DMS 273 (cell line): ENCODE data around the gene PLD1.
"Not testable (repeated sequence)": the region's sequence is repeated elsewhere in the genome, so short reads cannot be mapped to it uniquely, and the experiment has no call there.

Experiments used
- DNase-seq: peaks from one replicate; lab custom pipeline; 2025; ENCODE audit not compliant: unreplicated experiment; lab: John Stamatoyannopoulos, UW

The PLD1 gene

DNA sequence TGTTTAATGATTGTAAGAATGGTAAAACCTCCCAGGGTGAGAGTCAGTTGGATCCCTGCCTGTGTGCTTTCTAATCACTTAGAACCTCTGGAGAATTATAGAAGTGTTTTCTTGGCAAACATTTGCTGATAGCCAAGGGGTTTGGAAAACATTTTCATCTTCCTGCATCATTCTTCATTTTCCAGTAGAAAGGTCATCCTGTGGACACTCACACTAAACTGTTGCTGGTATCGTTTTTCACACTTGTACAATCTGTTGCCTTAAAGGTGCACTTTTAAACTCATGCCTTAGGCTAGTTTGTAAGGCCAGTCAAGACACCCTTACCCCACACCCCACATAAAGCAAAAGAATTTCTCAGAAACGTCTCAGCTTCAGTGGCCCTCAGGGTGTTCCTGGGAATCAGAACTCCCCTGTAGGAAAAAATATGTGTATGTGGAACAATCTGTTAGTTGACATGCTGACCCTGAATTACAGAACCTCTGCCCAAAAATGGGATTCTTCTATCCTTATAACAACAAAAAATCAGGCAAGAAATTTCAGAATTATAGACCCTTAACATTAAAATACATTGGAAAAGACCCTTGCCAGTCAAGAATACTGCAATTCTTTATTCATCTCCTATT is 5.8 kb upstream of the PLD1 start:
- no peak for DNase-seq

DNA sequence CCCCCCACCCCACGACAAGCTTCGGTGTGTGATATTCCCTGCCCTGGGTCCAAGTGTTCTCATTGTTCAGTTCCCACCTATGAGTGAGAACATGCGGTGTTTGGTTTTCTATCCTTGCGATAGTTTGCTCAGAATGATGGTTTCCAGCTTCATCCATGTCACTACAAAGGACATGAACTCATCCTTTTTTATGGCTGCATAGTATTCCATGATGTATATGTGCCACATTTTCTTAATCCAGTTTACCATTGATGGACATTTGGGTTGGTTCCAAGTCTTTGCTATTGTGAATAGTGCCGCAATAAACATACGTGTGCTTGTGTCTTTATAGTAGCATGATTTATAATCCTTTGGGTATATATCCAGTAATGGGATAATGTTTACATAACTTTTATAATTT is 4.4 kb upstream of the PLD1 start:
- DNase-seq = not testable (repeated sequence)

DNA sequence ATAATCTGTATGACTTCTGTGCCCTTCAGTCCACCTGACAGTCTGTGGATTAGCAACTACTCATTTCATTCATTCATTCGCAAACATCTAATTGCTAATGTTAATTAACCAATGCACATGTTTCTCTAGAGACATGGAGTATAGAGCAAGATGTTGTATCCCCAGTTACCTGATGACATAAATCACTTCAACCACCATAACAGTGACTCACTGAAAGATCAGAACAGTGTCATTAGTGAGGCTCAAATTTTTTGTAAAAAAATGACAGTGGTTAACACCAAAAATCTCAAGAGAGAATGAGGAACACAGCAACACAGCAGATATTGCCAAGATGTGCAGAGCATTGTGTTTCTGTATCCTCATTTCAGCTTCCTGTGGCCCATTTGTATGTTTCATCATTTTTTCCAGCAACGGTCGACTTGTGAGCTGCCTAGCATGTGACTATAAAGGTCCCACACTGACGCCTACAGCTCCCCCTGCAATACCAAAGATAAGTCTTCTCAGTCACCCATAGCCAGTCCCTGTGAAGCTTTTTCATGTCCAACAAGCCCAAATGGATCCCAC is 3.7 kb upstream of the PLD1 start:
- DNase-seq = no peak

DNA sequence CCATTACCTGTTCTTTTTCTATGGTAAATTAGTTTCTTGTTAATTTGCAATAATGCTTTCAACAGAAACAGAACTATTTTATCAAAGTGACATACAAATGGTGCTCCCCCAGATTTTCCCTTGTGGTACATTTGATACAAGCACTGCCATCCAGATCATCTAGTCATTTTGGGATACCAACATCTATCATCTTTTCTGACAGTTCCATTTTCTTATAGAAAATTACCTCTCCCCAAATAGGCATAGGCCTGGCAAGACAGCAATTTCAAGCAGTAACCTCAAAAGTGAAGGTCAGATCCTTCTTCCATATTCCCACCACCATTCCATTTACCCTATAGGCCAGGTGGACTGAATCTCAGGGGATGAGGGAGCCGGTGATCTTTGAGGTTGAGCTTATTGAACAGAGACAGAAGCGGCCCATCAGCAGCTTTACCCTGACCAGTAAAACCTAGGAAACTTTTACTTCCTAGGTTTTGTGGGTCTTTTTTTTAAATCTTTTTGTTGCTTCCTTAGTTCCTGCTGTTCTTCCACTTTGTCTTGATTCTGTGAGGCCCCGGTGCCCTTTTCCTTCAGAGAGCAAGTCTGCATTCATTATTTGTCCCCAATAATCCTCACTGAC is 3.1 kb upstream of the PLD1 start:
- no peak for DNase-seq

DNA sequence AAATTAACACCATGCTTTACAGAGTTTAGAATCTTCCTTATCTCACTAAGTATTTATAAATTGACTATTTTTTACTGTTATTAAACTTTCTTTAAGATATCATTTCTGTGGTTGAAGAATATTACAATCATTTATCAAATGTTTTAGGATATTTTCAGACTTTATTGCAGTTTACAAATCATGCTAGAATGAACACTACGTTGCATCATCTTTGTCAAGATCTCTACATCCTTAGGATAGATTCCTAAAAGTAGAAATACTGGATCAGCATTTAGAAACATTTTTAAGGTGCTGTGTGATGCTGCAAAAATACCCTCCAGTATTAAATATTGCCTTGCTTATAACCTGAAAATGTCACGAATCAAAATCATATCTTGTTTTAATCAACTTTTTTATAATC is 2.5 kb upstream of the PLD1 start:
- no peak for DNase-seq

DNA sequence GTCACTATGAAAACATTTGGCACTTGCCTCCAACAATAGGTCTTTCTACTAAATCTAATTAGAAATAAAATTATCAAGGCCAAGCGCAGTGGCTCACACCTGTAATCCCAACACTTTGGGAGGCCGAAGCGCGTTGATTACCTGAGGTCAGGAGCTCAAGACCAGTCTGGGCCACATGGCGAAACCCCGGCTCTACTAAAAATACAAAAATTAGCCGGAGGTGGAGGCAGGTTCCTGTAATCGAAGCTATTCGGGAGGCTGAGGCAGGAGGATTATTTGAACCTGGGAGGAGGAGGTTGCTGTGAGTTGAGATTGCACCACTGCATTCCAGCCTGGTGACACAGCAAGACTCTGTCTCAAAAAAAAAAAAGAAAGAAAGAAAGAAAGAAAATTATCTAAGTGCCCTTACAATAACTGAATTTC is 1.6 kb upstream of the PLD1 start:
- no peak for DNase-seq

DNA sequence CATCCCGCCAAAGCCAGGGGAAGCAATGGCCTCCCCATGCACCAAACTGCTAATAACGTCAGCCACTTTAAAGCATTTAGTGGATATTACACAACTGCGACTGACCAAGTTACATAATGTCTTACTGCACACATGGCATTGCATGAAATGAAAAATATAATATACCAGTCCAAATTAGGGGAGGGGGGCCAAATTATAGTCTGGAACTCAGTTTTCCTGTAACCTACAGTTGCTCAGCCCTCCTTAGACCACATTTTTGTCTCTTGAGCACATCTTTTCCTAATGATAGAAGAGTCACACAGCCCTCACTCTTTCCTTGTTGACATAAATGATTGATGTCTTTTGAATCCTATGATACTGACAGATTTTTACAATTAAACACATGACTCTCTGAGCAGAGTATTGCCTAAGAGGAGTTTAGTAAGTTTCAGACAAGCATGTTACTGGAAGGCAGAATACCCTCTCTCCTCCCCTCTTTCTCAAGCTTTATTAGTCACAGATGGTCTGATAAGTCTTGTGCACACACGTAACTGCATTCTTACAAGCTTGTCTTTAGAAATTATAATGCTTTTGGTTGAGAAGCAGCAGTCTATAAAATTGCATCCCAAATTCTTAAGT is 1.1 kb upstream of the PLD1 start:
- peak; percentile 53 for DNase-seq

DNA sequence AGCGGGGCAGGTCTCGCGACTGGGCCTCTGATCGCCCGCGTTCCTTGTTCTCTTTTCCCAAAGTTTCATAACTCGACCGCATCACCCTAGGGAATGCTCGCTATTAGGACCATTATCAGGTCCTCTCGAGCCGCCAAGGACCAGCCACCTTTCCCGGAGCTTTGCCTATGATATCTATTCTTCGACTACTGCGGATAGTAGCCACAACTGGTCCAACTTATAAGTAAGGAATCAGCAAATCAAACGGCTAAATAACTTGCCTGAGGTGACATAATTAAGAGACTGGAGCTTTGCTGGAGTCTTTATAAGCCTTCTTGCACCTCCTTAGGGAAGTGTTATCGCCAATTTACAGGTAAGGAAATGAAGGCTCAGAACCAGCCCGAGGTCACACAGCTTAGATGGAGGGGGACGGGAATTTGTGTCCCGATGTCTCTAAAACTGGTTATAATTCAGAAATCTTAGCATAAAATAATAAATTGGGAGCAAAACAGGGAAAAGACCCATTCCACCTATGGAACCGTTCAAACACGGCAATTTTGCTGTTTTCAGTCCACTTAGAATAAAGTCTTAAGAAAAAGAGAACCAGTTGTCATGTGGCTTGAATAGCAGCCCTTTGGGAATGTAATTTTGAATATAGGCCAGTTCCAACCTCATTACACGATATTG is 479 bp upstream of the PLD1 start:
- no peak for DNase-seq

DNA sequence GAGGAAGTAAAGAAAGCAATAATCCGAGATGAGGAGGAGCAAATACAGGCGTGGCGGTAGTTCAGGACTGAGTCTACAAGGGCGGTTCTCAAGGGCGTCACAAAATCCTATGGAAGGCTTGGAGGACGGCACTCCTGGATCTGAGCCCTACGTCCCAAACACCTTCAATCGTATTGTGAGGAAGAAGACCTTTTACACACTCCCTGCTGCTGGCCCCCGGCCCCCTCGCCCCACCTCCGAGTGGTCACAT is 747 bp downstream of the PLD1 start:
- peak; percentile 76 for DNase-seq

DNA sequence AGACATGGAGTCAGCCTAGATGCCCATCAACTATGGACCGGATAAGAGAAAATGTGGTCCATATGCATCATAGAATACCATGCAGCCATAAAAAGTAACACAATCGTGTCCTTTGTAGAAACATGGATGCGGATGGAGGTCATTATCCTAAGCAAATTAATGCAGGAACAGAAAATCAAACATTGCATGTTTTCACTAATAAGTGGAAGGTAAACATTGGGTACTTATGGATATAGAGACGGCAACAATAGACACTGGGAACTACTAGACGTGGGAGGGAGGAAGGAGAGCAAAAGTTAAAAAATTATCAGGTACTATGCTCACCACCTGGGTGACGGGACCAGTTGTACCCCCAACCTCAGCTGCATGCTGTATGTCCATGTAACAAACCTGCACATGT is 2.5 kb downstream of the PLD1 start:
- DNase-seq = no peak

DNA sequence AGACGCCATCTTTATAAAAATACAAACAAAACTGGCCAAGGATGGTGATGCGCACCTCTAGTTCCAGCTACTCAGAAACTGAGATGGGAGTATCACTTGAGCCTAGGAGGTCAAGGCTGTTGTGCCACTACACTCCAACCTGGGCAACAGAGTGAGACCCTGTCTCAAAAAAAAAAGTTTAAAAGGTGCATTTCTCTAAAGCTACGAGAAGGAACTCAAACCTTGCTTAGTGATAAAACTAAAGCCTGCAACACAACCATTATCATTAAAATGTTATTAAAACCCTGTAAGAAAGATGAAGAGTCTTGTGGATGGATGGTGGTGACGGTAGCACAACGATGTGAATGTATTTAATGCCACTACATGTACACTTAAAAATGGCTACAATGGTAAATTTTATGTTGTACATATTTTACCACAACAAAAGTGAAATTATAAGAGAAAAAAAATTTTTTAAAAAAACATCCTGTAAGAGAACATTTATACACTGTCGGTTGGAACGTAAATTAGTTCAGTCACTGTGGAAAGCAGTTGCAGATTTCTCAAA is 3.1 kb downstream of the PLD1 start:
- DNase-seq = no peak

DNA sequence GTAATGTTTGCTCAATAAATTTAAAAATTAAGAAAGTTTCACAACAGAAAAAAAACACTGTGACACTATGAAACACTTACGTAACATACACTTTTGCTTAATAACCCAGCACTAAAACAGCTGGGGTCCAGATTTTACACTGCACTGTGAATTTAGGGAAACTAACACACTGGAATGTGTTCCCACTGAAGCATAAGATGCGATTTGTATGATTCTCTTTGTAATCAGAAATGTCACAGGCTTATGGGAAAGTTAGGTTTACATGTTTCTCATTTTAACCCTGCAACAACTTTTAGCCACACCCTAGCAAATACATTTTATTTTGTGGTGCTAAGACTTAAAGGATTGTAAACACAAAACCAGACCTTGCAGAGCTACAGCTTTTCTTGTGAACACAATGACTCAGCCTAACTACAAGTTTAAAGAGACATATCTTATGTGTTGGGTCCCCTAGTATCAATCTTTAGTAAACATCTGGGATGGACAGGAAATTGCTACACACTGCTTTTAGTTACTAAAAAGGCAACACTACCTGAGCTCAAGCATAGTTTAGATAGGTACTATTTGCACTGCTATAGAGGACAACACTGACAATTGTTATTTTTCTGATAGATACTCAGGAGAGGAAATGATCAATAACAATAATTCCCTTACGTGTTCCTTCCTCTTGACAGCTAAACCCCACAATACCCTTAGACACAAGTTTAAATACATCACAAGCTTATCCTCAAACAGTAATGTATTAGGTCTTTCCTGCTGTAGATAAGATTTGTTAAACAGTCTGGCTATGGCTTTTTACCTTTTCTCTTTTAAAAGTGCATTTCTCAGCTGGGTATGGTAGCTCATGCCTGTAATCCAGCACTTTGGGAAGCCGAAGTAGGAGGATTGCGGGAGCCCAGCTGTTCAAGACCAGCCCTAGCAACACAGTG is 3.8 kb downstream of the PLD1 start:
- no peak for DNase-seq

DNA sequence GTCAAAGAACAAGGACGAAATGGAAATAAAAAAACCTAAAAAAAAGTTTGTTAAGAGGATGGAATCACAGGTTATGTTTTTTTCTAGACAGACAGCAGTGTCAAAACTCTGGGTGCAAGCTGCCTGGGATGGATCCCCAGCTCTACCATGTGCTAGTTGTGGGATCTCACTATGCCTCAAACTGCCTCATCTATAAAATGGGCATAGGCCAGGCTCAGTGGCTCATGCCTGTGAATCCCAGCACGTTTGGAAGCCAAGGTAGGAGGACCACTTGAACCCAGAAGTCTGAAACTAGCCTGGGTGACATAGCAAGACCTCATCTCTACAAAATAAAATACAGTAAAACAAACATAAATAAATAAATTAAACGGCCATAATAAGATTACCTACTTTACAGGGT is 4.6 kb downstream of the PLD1 start:
- DNase-seq = no peak

DNA sequence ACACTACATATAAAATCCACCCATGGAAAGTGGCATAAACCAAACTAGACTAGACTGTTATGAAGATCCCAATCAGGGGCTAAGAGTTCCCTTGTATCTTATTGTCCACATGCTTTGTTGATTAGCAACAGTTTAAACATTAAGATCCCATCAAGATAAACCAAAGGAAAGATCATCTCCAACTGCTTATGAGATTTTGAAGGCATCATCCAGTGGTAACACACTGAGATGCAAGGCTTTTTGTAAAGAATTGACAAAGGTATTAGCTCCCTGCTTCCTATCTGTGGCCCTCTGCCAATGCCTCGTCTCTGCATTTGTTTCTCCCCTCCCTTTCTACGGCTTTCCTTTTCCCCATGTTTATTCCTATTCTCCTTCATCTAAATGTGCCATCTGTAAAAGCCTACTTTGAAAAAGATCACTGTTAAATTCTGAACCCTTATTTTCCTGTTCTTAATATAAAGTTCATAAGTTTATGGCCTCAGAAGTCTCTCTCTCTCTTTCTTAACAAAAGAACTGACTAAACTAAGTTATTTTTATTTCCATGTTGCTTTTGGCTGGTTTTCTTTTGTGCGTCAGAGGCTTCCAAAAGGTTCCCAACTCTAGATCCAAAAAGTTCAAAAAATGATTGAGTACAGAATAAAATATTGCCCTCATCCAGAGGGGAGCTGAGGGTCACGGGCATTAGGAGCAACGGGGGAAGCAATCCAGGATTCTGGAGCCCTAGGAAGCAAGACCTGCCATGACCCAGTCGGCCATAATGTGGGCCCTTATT is 5.5 kb downstream of the PLD1 start:
- no peak for DNase-seq

DNA sequence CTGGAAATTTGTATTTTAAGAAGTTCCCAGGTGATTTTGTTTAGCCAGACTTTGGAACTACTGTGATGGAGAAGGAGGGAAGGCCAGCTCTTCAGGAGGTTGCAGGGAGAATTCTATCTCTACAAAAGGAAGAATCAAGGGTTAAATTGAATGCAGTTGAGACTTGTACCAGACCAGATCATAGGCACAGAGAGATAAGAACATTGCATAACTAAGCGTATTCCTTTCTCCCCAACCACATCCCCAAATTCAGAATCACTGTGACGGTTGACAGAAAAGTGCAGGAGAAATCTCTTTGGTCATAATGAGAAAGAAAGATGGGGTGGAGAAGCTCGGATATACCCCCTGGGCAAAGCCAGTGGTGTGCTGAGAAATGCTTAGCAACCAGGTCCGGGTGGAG is 7.2 kb downstream of the PLD1 start:
- DNase-seq = no peak

DNA sequence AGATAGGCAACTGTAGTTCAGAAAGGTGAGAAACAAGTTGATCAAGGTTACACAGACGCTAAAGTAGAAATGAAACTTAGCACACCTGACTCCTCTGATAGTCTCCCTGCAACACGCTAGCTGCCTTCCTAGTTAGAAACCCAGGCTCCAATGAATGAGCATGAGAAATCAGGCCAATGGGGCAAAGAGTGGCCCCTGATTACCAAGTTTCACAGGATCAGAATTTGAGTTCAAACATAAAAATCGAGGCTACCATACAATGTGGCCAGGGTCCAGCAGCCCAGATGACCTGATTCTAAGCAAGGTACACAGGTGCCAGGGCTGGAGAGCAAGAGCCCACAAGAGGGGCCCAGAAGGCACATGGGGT is 7.7 kb downstream of the PLD1 start:
- DNase-seq = no peak

DNA sequence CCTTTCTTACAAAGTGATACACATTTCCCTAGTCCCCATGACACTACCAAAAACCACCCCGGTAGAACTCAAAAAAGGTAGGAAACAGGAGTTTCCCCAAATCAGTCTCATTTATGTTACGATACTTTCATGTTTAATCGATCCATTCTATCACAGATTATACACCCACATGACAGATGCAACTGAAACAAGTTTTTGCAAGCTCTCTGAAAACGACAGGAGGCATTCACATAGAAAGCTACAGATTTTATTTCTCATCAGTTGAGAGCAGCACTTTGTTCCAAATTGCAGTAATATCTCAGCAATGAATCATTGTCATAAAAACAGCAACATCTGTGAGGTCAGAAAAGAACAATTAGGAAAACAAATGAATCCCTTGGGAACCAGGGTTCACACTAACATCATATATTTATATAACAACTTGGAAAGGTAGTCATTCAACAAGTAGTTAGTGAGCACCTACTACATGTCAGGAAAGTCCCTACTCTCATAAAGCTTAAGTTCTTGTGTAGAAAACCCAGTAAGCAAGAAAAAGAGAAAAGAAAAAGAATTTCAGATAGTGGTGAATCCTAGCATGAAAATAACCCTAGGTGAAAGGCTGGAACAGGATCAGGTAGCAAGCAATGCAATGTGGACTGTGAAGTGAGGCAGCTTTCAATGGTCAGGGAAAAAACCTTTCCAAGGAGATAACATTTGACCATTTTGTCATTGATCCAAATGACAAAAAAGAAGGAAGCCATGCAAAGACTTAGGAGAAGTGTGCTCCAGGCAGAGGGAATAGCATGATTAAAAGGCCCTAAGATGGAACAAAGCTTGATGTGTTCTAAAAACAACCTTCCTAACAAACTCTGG is 8.3 kb downstream of the PLD1 start:
- no peak for DNase-seq

DNA sequence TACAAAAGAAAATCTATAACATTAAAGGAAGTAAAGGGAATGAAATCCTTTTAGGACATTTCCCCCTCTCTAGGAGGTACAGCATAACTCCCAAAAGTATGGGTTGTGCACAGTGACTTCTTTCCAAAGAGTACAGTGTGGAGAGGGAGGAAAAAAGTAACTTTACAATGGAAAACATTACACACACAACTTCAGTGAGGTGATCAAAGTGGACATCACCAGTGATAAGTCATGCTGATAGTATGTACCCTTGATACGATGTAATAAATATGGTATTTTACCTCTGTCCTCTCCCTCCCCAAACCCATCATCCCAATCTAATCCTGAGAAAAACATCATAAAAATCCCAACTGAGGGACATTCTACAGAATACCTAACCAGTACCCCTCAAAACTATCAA is 10.8 kb downstream of the PLD1 start:
- DNase-seq = no peak

DNA sequence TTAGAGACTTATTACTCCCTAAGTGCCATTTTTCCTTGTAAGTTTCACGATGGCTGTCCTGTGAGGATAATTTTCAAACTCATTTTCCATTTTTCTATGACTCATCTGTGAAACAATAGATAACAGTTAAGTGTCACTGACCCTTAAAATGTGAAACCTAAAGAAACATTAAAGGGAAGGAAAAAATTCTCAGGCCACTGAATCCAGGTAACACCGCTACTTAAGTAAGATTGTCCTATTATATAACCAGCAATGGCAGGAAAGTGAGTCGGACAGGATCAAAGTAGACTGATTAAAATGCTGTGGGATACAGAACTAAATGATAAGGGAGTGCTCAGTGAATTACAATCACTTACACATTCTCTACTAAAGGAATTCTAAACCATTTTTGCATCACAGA is 12.4 kb downstream of the PLD1 start:
- no peak for DNase-seq
